SU-DHL-6 (cell line): ENCODE results near the gene PLS1.

Experiments used
- H2AFZ ChIP-seq: fragments of 200-600 bp; sonication (generic); 2 replicates; pipeline ENCODE4 v1.6.1; 2014; ENCODE audit warnings: low read depth, mild to moderate bottlenecking, moderate library complexity, mixed read lengths, antibody characterized with exemption, low read length; ENCODE audit not compliant: severe bottlenecking
- H3F3A ChIP-seq: fragments of 200-600 bp; shearing (Covaris generic); 2 replicates; pipeline ENCODE4 v1.6.0; 2016; ENCODE audit warnings: antibody characterized with exemption, mild to moderate bottlenecking; ENCODE audit not compliant: insufficient read depth
- H3K27ac ChIP-seq: fragments of 200-600 bp; sonication (generic); 2 replicates; pipeline ENCODE4 v1.5.1; 2016; ENCODE audit warnings: low read depth, mild to moderate bottlenecking, low read length, moderate library complexity, mixed read lengths
- H3K27me3 ChIP-seq: fragments of 200-600 bp; sonication (generic), shearing (Covaris generic); 2 replicates; pipeline ENCODE4 v1.6.0; 2014; ENCODE audit warnings: mild to moderate bottlenecking, low read length
- H3K36me3 ChIP-seq: fragments of 200-600 bp; sonication (generic); 2 replicates; pipeline ENCODE4 v1.6.1; 2014; ENCODE audit warnings: mild to moderate bottlenecking, low read length, mixed read lengths
- H3K4me2 ChIP-seq: fragments of 300-600, 200-600 bp; shearing (Covaris generic), sonication (generic); 2 replicates; pipeline ENCODE4 v1.6.0; 2014; ENCODE audit warnings: low read length, low read depth, mild to moderate bottlenecking; ENCODE audit not compliant: poor library complexity, severe bottlenecking
- H3K4me3 ChIP-seq: fragments of 200-600 bp; sonication (generic); 2 replicates; pipeline ENCODE4 v1.5.1; 2014; ENCODE audit warnings: antibody characterized with exemption, low read length, mild to moderate bottlenecking, mixed read lengths; ENCODE audit not compliant: insufficient read depth, poor library complexity, severe bottlenecking
- H3K79me2 ChIP-seq: fragments of 200-600 bp; sonication (generic); 2 replicates; pipeline ENCODE4 v1.6.1; 2014; ENCODE audit warnings: mild to moderate bottlenecking, low read length, moderate library complexity; ENCODE audit not compliant: insufficient read depth
- H3K9ac ChIP-seq: fragments of 200-600 bp; sonication (generic); 2 replicates; pipeline ENCODE4 v1.7.0; 2014; ENCODE audit warnings: mild to moderate bottlenecking, low read length
- H3K9me2 ChIP-seq: fragments of 200-600 bp; sonication (generic); replicated peaks from 2 replicates; pipeline ENCODE4 v1.6.1; 2014; ENCODE audit warnings: low read length; ENCODE audit not compliant: insufficient read depth
- H3K9me3 ChIP-seq: fragments of 200-600 bp; sonication (generic); 2 replicates; pipeline ENCODE4 v1.6.1; 2014; ENCODE audit warnings: low read length, mixed read lengths; ENCODE audit not compliant: insufficient read depth
- H4K20me1 ChIP-seq: fragments of 200-600 bp; sonication (generic); 2 replicates; pipeline ENCODE4 v1.6.1; 2014; ENCODE audit warnings: low read depth, mild to moderate bottlenecking, antibody characterized with exemption, low read length, moderate library complexity, mixed read lengths
- CTCF ChIP-seq: fragments of 200-600 bp; sonication (generic); IDR thresholded peaks from one replicate; pipeline ENCODE4 v1.5.1; 2017; ENCODE audit warnings: antibody characterized with exemption, mild to moderate bottlenecking, low read length, moderate library complexity; ENCODE audit not compliant: insufficient read depth, poor library complexity, severe bottlenecking
- EZH2phosphoT487 ChIP-seq: fragments of 200-600 bp; sonication (generic), shearing (Covaris generic); conservative IDR thresholded peaks from 2 replicates; pipeline ENCODE4 v1.6.1; 2018; ENCODE audit warnings: mild to moderate bottlenecking, antibody characterized with exemption, low read length, moderate library complexity, mixed read lengths

PLS1 gene

DNA sequence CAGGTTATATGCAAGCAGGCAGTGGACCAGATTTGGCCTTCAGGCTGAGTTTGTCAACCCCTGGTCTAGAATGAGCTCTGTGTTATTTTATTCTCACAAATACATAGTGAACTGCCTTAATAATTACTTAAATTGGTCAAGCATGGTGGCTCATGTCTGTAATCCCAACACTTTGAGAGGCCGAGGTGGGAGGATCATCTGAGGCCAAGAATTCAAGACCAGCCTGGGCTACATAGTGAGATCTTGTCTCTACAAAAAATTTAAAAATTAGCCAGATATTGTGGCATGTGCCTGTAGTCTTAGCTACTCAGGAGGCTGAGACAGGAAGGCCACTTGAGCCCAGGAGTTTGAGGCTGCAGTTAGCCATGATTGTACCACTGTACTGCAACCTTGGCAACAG lies 15.0 kb downstream of the PLS1 start:
- peaks cover 24% of the 10 kb centered on the region for H3K79me2 ChIP-seq
- H3K36me3 ChIP-seq, result no peaks in the 10 kb centered on the region
- no peak overlapping the region for H2AFZ ChIP-seq
- H3K27ac ChIP-seq, result no peak overlapping the region
- H3F3A ChIP-seq, result no peaks in the 10 kb centered on the region
- H3K9me2 ChIP-seq, result no peaks in the 10 kb centered on the region
- H3K9ac ChIP-seq, result no peak overlapping the region
- TF ChIP-seq CTCF, result no peak
- H3K4me2 ChIP-seq, result no peak overlapping the region
- peaks cover 5% of the 10 kb centered on the region; the same call in 1 of the 2 replicates for H4K20me1 ChIP-seq
- no peaks in the 10 kb centered on the region for H3K27me3 ChIP-seq
- H3K9me3 ChIP-seq, result no peaks in the 10 kb centered on the region
- H3K4me3 ChIP-seq, result no peak overlapping the region

DNA sequence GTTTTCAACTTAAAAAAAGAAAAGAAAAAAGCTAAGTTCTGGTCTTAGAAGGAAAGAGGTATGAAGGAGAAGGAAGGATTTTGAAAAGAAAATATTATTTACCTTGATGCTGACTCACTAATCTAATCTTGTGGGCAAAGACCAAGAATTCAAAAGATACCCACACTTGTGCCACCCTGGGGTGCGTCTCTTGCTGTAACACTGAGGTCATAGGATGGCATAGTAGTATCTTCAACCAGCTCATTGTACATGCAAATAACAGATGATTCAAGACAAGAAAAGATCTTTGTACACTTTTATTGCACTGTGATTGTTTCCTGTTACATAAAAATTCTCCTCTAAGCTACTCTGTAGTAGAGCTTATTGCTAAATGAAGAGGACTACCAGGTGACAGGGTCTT lies 17.3 kb downstream of the PLS1 start:
- TF ChIP-seq EZH2phosphoT487 (no peak), CTCF (no peak)
- Histone ChIP-seq H2AFZ (no peak overlapping the region), H3K9me3 (no peaks in the 10 kb centered on the region), H3K36me3 (no peaks in the 10 kb centered on the region), H3K9ac (no peak overlapping the region), H3K4me2 (no peak overlapping the region), H3K4me3 (no peak overlapping the region), H3K27ac (no peak overlapping the region), H3F3A (no peaks in the 10 kb centered on the region), H3K27me3 (no peaks in the 10 kb centered on the region), H3K79me2 (peaks cover 27% of the 10 kb centered on the region), H4K20me1 (no peaks in the 10 kb centered on the region; the same call in 1 of the 2 replicates), H3K9me2 (no peaks in the 10 kb centered on the region)

DNA sequence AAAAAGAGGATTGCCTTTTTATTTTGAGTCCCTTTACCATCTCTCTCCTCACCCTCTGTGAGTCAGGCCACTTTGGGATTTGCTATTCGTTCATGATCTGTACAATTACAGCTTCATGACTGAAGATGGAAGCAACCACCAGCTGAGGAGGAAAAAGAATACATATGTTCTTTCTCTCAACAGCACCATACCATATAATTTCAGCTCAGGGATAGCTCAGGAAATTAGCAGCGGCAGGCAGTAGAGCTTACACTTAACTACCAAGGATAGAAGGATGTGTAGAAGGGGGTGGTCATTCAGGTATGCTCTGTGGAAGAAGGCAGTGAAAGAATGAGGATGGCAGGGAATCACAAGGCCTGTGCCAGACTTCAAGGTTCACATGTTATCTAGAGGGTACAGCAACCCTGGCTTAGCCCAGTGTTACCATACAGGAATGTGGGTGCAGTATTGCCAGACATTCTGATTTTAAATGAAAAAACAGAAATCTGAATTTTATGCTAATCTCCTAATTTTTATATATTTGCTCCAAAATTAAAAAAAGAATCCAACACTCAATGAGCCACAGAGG lies 17.9 kb downstream of the PLS1 start:
- Histone ChIP-seq H3K9me2 (no peaks in the 10 kb centered on the region), H3K79me2 (peaks cover 27% of the 10 kb centered on the region), H3K27ac (no peak overlapping the region), H3K27me3 (no peaks in the 10 kb centered on the region), H3K36me3 (no peaks in the 10 kb centered on the region), H3K9ac (no peak overlapping the region), H3K4me3 (no peak overlapping the region), H3K9me3 (no peaks in the 10 kb centered on the region), H3F3A (no peaks in the 10 kb centered on the region), H3K4me2 (no peak overlapping the region), H4K20me1 (no peaks in the 10 kb centered on the region; the same call in 1 of the 2 replicates), H2AFZ (no peak overlapping the region)
- no peak for TF ChIP-seq EZH2phosphoT487
- TF ChIP-seq CTCF, result no peak
